HG03521 (cell line): ENCODE data around the gene MMRN2.
"Not testable (repeated sequence)": the region's sequence is repeated elsewhere in the genome, so short reads cannot be mapped to it uniquely, and the experiment has no call there.

ENCODE experiments used
- ATAC-seq: cut with Tn5 transposase; IDR thresholded peaks from one replicate; pipeline ENCODE4 v1.9.1; 2021; ENCODE audit warnings: mild to moderate bottlenecking, moderate library complexity; ENCODE audit not compliant: unreplicated experiment

MMRN2 gene

GRCh38 chr10:86957471-86958115, at the start of gene MMRN2:
Gene MMRN2 (minus strand): TSS chr10:86957615. CDS start chr10:86957541, 74 bp downstream.
- ATAC-seq = no peak

GRCh38 chr10:87007124-87007523, 49.7 kb upstream of the MMRN2 start:
- ATAC-seq = not testable (repeated sequence)

GRCh38 chr10:87000491-87000890, 43.1 kb upstream of the MMRN2 start:
- ATAC-seq = no peak

GRCh38 chr10:86999802-87000403, 42.5 kb upstream of the MMRN2 start:
- ATAC-seq = not testable (repeated sequence)

GRCh38 chr10:86992929-86993328, 35.5 kb upstream of the MMRN2 start:
- ATAC-seq = no peak

GRCh38 chr10:86992456-86992855, 35.0 kb upstream of the MMRN2 start:
- no peak for ATAC-seq

- not testable (repeated sequence) for ATAC-seq
Observed at GRCh38 chr10:86991362-86991761, 33.9 kb upstream of the MMRN2 start.

GRCh38 chr10:86988520-86988919, 31.1 kb upstream of the MMRN2 start:
- no peak for ATAC-seq

GRCh38 chr10:86984498-86984897, 27.1 kb upstream of the MMRN2 start:
- ATAC-seq = not testable (repeated sequence)

- ATAC-seq = no peak
Observed at GRCh38 chr10:86981716-86982115, 24.3 kb upstream of the MMRN2 start.

GRCh38 chr10:86981020-86981419, 23.6 kb upstream of the MMRN2 start:
- not testable (repeated sequence) for ATAC-seq

GRCh38 chr10:86979977-86980448, 22.6 kb upstream of the MMRN2 start:
- no peak for ATAC-seq

GRCh38 chr10:86979296-86979818, 21.9 kb upstream of the MMRN2 start:
- no peak for ATAC-seq

- ATAC-seq = not testable (repeated sequence)
Observed at GRCh38 chr10:86978457-86978856, 21.0 kb upstream of the MMRN2 start.

GRCh38 chr10:86976362-86977056, 19.1 kb upstream of the MMRN2 start:
- ATAC-seq = no peak

- ATAC-seq = no peak
Observed at GRCh38 chr10:86974484-86974883, 17.1 kb upstream of the MMRN2 start.

GRCh38 chr10:86972613-86973380, 15.4 kb upstream of the MMRN2 start:
- ATAC-seq = no peak

- ATAC-seq = peak; percentile 67
Observed at GRCh38 chr10:86971232-86971991, 14.0 kb upstream of the MMRN2 start.

- no peak for ATAC-seq
Observed at GRCh38 chr10:86970982-86971231, 13.5 kb upstream of the MMRN2 start.

GRCh38 chr10:86970162-86970981, 13.0 kb upstream of the MMRN2 start:
- ATAC-seq = no peak
